Ishikawa (cell line): ENCODE results near the gene ANKDD1A.

Experiments used
- CEBPB ChIP-seq: IDR thresholded peaks from 2 replicates; pipeline ENCODE4 v1.6.1; 2012
- EP300 ChIP-seq: IDR thresholded peaks from 2 replicates; pipeline ENCODE4 v1.6.1; 2012; ENCODE audit warnings: borderline replicate concordance
- NFIC ChIP-seq: IDR thresholded peaks from 2 replicates; pipeline ENCODE4 v1.6.1; 2012
- USF1 ChIP-seq: IDR thresholded peaks from 2 replicates; pipeline ENCODE4 v1.6.1; 2012

GRCh38 chr15:64942356-64942755 lies 30.7 kb downstream of the ANKDD1A start:
- TF ChIP-seq NFIC, result no peak
- TF ChIP-seq USF1, result no peak
- TF ChIP-seq EP300, result no peak
- no peak for TF ChIP-seq CEBPB
